ENCODE results near the gene CRYBA4.

CRYBA4 gene

DNA sequence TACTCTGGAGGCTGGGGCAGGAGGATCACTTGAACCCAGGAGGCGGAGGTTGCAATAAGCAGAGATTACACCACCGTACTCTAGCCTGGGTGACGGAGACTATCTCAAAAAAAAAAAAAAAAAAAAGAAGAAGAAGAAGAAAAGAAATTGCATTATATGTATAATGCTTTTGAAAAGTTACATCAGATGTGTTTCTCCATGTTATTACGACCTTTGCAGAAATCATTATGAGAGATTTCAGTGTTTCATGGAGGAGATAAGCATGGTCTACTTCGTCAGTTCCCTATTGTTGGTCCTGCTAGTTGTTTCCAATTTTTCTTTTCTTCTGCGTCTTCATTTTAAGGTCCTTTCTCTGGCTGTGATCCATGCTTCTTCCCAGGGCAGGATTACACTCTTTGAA lies 38.6 kb downstream of the CRYBA4 start:
- no peak for DNase-seq (ENCODE audit: low spot score in 2 of 2)
- ATAC-seq (replicated peaks; ENCODE audit: extremely low read depth, poor library complexity, severe bottlenecking) = no peak
- H3K27ac Mint-ChIP-seq (ENCODE audit: low read depth) = no peak overlapping the region
- H3K36me3 Mint-ChIP-seq (ENCODE audit: insufficient read depth) = peaks cover 21% of the 10 kb centered on the region
- H3K9me3 Mint-ChIP-seq = no peaks in the 10 kb centered on the region
- no peak overlapping the region for H3K4me3 Mint-ChIP-seq
- H3K4me1 Mint-ChIP-seq = peaks cover 47% of the 10 kb centered on the region
- H3K27me3 Mint-ChIP-seq = no peaks in the 10 kb centered on the region

DNA sequence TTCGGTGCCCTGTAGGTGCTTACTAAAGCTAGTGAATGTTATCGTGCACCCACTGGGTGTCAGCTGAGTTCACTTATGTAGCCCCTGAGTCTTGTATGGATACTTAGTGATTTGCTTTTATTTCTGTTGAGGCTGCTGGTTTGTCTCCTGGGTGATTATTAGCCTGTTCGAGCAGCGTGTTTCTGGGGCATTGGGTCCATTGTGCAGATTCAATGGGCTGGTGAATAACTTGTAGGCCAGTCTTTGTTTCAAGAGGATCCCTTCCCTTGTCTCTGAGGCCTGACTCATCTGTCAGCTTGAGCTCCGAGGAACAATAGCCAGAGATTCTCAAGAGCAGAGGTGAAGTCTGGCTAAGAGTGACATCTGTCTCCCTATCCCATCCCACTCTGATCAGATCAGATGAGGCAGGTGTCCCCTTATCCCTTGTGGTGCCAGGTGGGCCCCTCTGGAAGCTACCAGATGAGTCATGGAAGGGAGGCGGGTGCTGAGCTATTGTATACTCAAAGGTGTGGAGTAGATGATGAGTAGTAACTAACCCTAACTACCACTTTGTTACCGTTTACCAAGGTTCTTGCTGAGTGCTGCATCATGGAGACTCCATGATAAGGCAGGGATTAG lies 39.3 kb downstream of the CRYBA4 start:
- DNase-seq (ENCODE audit: low spot score in 2 of 2) (no peak), ATAC-seq (replicated peaks; ENCODE audit: extremely low read depth, poor library complexity, severe bottlenecking) (no peak)
- H3K27ac Mint-ChIP-seq (ENCODE audit: low read depth) = peak overlapping the region; percentile 55
- H3K4me1 Mint-ChIP-seq = peaks cover 53% of the 10 kb centered on the region
- H3K4me3 Mint-ChIP-seq = no peak overlapping the region
- H3K9me3 Mint-ChIP-seq = no peaks in the 10 kb centered on the region
- H3K27me3 Mint-ChIP-seq = no peaks in the 10 kb centered on the region
- H3K36me3 Mint-ChIP-seq (ENCODE audit: insufficient read depth) = peaks cover 25% of the 10 kb centered on the region

DNA sequence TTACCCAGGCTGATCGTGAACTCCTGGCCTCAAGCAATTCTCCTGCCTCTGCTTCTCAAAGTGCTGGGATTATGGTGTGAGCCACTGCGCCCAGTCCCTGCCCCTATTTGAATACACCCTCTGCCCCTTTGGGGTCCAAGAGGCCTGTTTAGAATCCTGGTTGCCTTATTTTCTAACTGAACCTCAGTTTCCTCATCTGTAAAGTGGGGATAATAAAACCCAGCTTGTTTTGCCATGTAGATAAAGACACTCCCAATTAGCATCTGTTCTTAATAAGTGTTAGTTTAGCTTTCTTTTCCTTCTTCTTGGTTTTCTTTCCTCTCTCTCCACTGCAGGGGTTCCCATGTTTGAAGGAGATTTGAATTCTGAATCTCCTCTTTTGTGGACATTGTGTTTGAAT lies 40.4 kb downstream of the CRYBA4 start:
- H3K27me3 Mint-ChIP-seq = no peaks in the 10 kb centered on the region
- DNase-seq (ENCODE audit: low spot score in 2 of 2) = no peak
- peaks cover 49% of the 10 kb centered on the region for H3K4me1 Mint-ChIP-seq
- H3K36me3 Mint-ChIP-seq (ENCODE audit: insufficient read depth) = peaks cover 24% of the 10 kb centered on the region
- H3K27ac Mint-ChIP-seq (ENCODE audit: low read depth) = peak overlapping the region; percentile 42
- H3K9me3 Mint-ChIP-seq = no peaks in the 10 kb centered on the region
- ATAC-seq (replicated peaks; ENCODE audit: extremely low read depth, poor library complexity, severe bottlenecking) = no peak
- no peak overlapping the region for H3K4me3 Mint-ChIP-seq

DNA sequence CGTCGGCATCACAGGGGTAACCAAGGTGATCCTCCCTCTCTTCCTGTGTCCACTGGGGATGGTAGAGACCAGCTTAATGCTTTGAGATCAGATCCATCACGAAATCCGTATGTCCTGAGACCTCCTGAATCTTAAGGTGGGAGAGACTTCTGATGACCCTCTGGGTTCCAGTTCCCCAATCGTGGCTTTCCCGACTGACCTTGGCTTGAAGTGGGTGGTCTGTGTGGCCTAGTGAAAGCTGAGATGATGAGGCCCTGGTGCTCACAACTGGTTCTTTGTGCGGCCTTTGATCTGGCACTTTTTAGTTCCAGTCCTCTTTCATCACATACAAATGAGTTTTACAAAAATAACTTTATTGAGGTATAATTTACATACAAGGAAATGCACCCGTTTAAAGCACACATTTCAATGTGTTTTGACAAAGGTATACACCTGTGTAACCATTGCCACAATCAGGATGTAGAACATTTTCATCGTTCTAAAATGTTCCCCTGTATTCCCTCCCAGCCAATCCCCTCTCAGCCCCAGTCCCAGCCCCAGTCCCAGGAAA lies 41.7 kb downstream of the CRYBA4 start:
- DNase-seq (ENCODE audit: low spot score in 2 of 2) = no peak
- peaks cover 36% of the 10 kb centered on the region for H3K4me1 Mint-ChIP-seq
- no peak overlapping the region for H3K4me3 Mint-ChIP-seq
- H3K27ac Mint-ChIP-seq (ENCODE audit: low read depth) = no peak overlapping the region
- peaks cover 24% of the 10 kb centered on the region for H3K36me3 Mint-ChIP-seq (ENCODE audit: insufficient read depth)
- ATAC-seq (replicated peaks; ENCODE audit: extremely low read depth, poor library complexity, severe bottlenecking) = no peak
- no peaks in the 10 kb centered on the region for H3K27me3 Mint-ChIP-seq
- no peaks in the 10 kb centered on the region for H3K9me3 Mint-ChIP-seq

DNA sequence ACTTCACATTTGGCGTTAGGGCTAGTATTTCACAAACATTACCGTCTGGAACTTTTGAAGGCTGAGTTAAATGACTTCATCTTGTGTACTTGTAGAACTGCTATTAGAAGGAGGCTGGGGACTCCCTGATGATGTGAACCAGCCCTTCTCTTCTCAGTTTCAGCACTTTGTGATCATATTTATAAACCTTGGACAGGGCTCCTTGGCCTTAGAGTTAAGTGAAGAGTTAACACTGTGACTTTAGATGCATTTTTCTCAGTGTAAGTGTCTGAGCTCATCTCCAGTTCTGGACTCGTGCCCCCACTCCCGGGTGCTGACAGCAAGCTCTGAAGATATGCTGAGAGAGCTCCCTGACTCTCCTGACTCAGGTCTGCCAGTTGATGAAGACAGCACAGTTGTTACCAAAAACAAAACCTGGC lies 44.1 kb downstream of the CRYBA4 start:
- no peak for ATAC-seq (replicated peaks; ENCODE audit: extremely low read depth, poor library complexity, severe bottlenecking)
- DNase-seq (ENCODE audit: low spot score in 2 of 2) = no peak
- no peaks in the 10 kb centered on the region for H3K27me3 Mint-ChIP-seq
- no peak overlapping the region for H3K27ac Mint-ChIP-seq (ENCODE audit: low read depth)
- peaks cover 31% of the 10 kb centered on the region for H3K36me3 Mint-ChIP-seq (ENCODE audit: insufficient read depth)
- peaks cover 41% of the 10 kb centered on the region for H3K4me1 Mint-ChIP-seq
- H3K9me3 Mint-ChIP-seq = no peaks in the 10 kb centered on the region
- no peak overlapping the region for H3K4me3 Mint-ChIP-seq

DNA sequence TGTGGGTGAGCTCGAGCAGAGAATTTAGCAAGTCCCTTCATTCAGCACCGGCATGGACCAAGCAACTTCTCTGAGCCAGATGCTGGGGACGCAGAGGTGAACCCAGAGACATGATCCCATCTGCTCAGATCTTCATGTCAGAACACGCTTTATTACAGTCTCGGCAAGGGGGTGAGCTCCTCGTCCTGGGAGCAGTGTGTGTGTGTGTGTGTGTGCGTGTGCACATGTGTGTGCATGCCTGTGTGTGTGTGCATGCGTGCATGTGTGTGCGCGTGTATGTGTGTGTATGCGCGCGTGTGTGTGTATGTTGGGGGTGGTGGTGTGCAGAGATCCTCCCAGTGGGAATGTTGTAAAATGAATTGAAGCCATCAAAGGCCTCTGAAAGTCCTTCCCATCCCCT lies 45.4 kb downstream of the CRYBA4 start:
- no peaks in the 10 kb centered on the region for H3K9me3 Mint-ChIP-seq

DNA sequence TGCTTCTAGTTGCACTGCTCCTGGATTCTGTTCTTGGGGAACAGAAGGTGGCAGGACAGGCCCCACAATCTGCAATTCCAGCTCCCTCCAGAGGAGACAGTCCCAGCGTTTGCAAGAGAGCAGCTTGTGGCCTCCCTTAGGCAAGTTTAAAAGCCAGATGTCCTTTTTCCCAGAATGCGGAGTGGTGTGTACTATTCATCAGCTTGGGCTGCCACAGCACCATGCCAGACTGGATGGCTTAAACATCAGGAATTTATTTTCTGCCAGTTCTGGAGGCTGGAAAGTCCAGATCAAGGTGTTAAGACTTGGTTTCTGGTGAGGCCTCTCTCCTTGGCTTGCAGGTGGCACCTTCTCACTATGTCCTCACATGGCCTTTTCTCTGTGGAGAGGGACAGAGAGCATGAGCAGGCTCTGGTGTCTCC lies 47.3 kb downstream of the CRYBA4 start:
- Mint-ChIP-seq H3K9me3 (no peaks in the 10 kb centered on the region), H3K36me3 (ENCODE audit: insufficient read depth) (peaks cover 46% of the 10 kb centered on the region), H3K4me3 (peak overlapping the region; percentile 56), H3K4me1 (peaks cover 67% of the 10 kb centered on the region), H3K27ac (ENCODE audit: low read depth) (peak overlapping the region; percentile 99), H3K27me3 (no peaks in the 10 kb centered on the region)
- no peak for DNase-seq (ENCODE audit: low spot score in 2 of 2)
- ATAC-seq (replicated peaks; ENCODE audit: extremely low read depth, poor library complexity, severe bottlenecking) = no peak

More for the DNA sequence above, 45.4 kb downstream of the CRYBA4 start:
- Mint-ChIP-seq H3K27ac (ENCODE audit: low read depth) (peak overlapping the region; percentile 59), H3K4me1 (peaks cover 54% of the 10 kb centered on the region), H3K36me3 (ENCODE audit: insufficient read depth) (peaks cover 35% of the 10 kb centered on the region), H3K27me3 (no peaks in the 10 kb centered on the region), H3K4me3 (no peak overlapping the region)
- ATAC-seq (replicated peaks; ENCODE audit: extremely low read depth, poor library complexity, severe bottlenecking) = no peak
- DNase-seq (ENCODE audit: low spot score in 2 of 2) = no peak

DNA sequence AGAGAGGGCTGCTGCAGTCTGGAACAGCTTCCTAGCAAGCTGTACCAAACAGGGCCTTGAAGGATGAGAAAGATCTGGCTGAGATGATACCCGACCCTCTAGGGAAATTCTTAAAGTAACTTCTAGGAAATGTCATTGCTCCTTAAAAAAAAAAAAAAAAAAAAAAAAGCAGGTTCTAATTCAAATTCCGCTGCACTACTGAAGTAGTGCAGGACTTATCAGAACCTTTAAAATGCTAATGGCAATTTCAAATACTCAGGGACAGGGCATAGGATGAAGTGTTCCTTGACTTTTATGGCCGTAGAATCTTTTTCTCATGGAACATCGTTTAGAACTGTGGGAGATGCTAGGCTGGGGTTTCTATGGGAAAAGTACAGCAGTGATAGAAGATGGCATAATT lies 48.7 kb downstream of the CRYBA4 start:
- Mint-ChIP-seq H3K4me3 (peak overlapping the region; percentile 95), H3K27me3 (no peaks in the 10 kb centered on the region), H3K9me3 (no peaks in the 10 kb centered on the region), H3K27ac (ENCODE audit: low read depth) (peak overlapping the region; percentile 99), H3K36me3 (ENCODE audit: insufficient read depth) (peaks cover 38% of the 10 kb centered on the region), H3K4me1 (peaks cover 68% of the 10 kb centered on the region)
- DNase-seq (ENCODE audit: low spot score in 2 of 2) (no peak), ATAC-seq (replicated peaks; ENCODE audit: extremely low read depth, poor library complexity, severe bottlenecking) (no peak)

DNA sequence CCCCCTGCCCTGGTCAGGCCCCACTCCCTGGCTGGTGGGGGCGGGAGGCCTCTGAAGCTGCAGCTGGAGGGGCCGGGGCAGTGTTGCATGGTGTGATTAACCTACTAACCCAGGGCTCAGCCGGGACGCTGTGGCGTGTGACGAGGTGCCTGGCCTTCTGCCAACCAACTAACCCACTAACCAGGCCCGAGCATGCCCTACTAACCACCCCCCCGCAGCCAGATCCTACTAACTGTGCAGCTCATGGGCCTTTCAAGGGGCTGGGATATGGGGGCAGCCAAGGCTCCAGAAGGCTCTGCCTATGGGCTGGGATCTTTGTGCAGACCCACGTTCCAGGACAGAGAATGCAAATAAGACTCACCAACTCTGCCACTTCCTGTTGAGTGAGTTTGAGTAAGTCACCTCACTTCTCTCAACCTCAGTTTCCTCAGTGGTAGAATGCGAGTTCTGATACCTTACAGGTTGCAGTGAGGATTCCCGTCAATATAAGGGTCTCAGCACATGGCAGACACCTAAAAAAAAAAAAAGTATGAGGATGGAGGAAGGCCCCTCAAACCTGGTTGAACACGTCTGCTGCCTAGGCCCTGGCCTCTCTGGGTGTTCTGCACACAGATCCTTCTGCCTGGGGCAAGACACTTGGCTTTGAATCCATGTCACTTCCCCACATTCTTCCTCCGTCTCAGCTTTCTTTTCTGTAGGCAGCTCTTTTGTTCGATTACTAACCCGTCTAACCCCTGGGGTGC lies 49.7 kb downstream of the CRYBA4 start:
- peak; percentile 68 to 73 for DNase-seq (ENCODE audit: low spot score in 2 of 2)
- Mint-ChIP-seq H3K36me3 (ENCODE audit: insufficient read depth) (peaks cover 36% of the 10 kb centered on the region), H3K27ac (ENCODE audit: low read depth) (peak overlapping the region; percentile 99), H3K4me3 (peak overlapping the region; percentile 95), H3K9me3 (no peaks in the 10 kb centered on the region), H3K4me1 (peaks cover 73% of the 10 kb centered on the region), H3K27me3 (no peaks in the 10 kb centered on the region)
- peak; percentile 41 for ATAC-seq (replicated peaks; ENCODE audit: extremely low read depth, poor library complexity, severe bottlenecking)

DNA sequence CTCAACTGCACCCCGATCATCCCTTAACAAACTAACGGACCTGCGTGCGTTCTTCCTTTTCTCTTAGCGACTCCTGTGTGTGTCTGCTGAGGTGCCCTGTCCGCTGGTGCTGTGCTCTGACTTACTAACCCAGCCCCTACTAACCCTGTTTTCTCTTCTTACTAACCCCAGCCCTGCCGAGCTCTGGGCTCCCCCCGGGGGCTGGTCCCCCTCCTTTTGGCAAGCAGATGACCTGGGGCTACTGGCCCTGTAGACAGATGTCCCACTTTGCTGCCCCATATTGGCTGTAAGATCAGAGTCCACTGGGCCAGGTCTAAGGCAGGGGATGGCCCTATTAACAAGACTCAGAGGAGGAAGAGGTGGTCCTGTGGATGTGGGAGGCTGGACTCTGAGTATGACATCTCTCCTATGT lies 50.3 kb downstream of the CRYBA4 start:
- H3K27ac Mint-ChIP-seq (ENCODE audit: low read depth) = peak overlapping the region; percentile 99
- H3K4me3 Mint-ChIP-seq = peak overlapping the region; percentile 95
- no peaks in the 10 kb centered on the region for H3K27me3 Mint-ChIP-seq
- peaks cover 36% of the 10 kb centered on the region for H3K36me3 Mint-ChIP-seq (ENCODE audit: insufficient read depth)
- peak; percentile 13 for ATAC-seq (replicated peaks; ENCODE audit: extremely low read depth, poor library complexity, severe bottlenecking)
- no peak for DNase-seq (ENCODE audit: low spot score in 2 of 2)
- H3K4me1 Mint-ChIP-seq = peaks cover 73% of the 10 kb centered on the region
- no peaks in the 10 kb centered on the region for H3K9me3 Mint-ChIP-seq

DNA sequence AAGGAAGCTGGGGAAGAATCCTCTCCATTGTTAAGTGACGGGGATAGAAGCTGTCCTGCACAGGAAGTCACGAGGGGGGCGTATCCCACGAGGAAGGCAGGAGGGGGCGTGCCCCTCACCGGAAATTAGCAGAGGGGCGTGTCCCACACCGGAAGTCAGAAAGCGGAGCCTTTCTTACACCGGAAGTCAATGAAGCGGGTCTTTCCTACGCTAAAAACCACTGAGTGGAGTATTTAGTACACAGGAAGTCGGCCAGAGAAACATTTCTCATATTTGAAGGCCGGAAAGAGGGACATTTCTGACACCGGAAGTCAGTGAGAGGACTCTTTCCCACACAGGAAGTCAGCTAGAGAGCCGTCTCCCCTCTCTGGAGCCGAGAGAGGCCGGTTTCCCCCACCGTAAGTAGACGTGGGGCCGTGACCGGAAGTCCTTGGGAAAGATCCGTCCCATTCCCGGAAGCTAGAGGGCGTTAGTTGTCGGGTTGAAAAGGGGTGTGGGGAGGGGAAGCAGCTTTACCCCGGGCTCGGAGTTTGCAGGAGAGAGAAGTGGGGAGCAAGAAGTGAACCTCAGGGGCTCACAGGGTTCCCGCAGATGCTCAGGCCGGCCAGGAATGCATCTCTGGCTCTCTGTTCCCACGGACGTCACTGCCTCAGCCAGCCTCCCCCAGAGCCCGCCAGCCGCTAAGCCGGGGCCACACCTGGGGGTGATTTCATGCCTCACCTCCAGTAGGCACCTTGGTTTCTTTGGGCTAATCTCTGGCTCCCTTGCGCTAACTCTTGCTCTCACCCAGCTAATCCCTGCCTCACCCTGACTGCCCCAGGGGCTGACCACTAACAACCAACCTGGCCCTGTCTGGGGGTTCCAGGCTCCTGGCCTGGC lies 51.1 kb downstream of the CRYBA4 start:
- Mint-ChIP-seq H3K36me3 (ENCODE audit: insufficient read depth) (peaks cover 37% of the 10 kb centered on the region), H3K27ac (ENCODE audit: low read depth) (peak overlapping the region; percentile 99), H3K27me3 (no peaks in the 10 kb centered on the region), H3K4me1 (peaks cover 79% of the 10 kb centered on the region), H3K9me3 (no peaks in the 10 kb centered on the region), H3K4me3 (peak overlapping the region; percentile 95)
- ATAC-seq (replicated peaks; ENCODE audit: extremely low read depth, poor library complexity, severe bottlenecking) = peak; percentile 74
- DNase-seq (ENCODE audit: low spot score in 2 of 2) = peak; percentile 80 to 95

DNA sequence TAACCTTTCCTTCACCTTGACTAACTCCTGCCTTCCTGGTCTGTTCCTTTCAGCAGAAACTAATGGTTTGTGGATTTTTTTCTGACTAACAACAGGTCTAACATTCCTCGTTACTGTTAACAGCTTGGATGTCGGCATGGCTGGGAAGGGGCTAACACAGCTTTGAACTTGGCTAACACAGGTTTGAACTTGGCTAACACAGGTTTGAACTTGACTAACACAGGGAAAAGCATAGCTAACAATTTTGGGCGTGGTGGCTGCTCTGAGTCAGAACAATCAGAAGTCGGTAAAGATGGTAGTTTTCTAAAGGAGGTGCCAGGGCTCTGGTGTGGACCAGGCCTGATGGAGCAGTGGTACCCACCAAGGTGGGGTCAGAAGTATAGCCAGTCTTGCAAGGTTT lies 51.7 kb downstream of the CRYBA4 start:
- Mint-ChIP-seq H3K27me3 (no peaks in the 10 kb centered on the region), H3K4me3 (peak overlapping the region; percentile 95), H3K36me3 (ENCODE audit: insufficient read depth) (peaks cover 36% of the 10 kb centered on the region), H3K27ac (ENCODE audit: low read depth) (peak overlapping the region; percentile 99), H3K4me1 (peaks cover 85% of the 10 kb centered on the region), H3K9me3 (no peaks in the 10 kb centered on the region)
- DNase-seq (ENCODE audit: low spot score in 2 of 2) (no peak), ATAC-seq (replicated peaks; ENCODE audit: extremely low read depth, poor library complexity, severe bottlenecking) (no peak)
